DOHH2 (cell line): ENCODE results near the gene SLC9A8.
"Not testable (repeated sequence)": the region's sequence is repeated elsewhere in the genome, so short reads cannot be mapped to it uniquely, and the experiment has no call there.

Source experiments
- H3F3A ChIP-seq: fragments of 200-600 bp; sonication (generic), shearing (Covaris generic); 2 replicates; pipeline ENCODE4 v1.6.0; 2016; ENCODE audit warnings: antibody characterized with exemption, mild to moderate bottlenecking; ENCODE audit not compliant: control insufficient read depth, insufficient read depth
- H3K27ac ChIP-seq: fragments of 200-600 bp; sonication (generic); 2 replicates; pipeline ENCODE4 v1.5.1; 2014; ENCODE audit warnings: low read depth, mild to moderate bottlenecking, low read length, moderate library complexity
- H3K27me3 ChIP-seq: fragments of 200-600 bp; sonication (generic); 2 replicates; pipeline ENCODE4 v1.6.1; 2014; ENCODE audit warnings: mild to moderate bottlenecking, low read length, mixed read lengths; ENCODE audit not compliant: control insufficient read depth
- H3K36me3 ChIP-seq: fragments of 200-600 bp; sonication (generic); 2 replicates; pipeline ENCODE4 v1.6.1; 2014; ENCODE audit warnings: mild to moderate bottlenecking, low read length, moderate library complexity, mixed read lengths; ENCODE audit not compliant: control insufficient read depth
- H3K4me1 ChIP-seq: fragments of 200-600 bp; sonication (generic); 2 replicates; pipeline ENCODE4 v1.6.1; 2014; ENCODE audit warnings: mild to moderate bottlenecking, low read length, mixed read lengths; ENCODE audit not compliant: control insufficient read depth
- H3K4me2 ChIP-seq: fragments of 200-600 bp; sonication (generic); 2 replicates; pipeline ENCODE4 v1.6.0; 2014; ENCODE audit warnings: mild to moderate bottlenecking, low read length, moderate library complexity
- H3K4me3 ChIP-seq: fragments of 200-600 bp; sonication (generic); 2 replicates; pipeline ENCODE4 v1.5.1; 2014; ENCODE audit warnings: mild to moderate bottlenecking, low read length, mixed read lengths
- H3K79me2 ChIP-seq: fragments of 200-600 bp; sonication (generic); 2 replicates; pipeline ENCODE4 v1.6.1; 2014; ENCODE audit warnings: mild to moderate bottlenecking, low read length, mixed read lengths; ENCODE audit not compliant: control insufficient read depth
- H3K9me2 ChIP-seq: fragments of 200-600 bp; sonication (generic); replicated peaks from 2 replicates; pipeline ENCODE4 v1.6.1; 2014; ENCODE audit warnings: mild to moderate bottlenecking, low read length, mixed read lengths; ENCODE audit not compliant: control insufficient read depth
- H3K9me3 ChIP-seq: fragments of 200-600 bp; sonication (generic); 2 replicates; pipeline ENCODE4 v1.6.1; 2014; ENCODE audit warnings: antibody characterized with exemption, low read length, mixed read lengths; ENCODE audit not compliant: control insufficient read depth, insufficient read depth
- H4K20me1 ChIP-seq: fragments of 200-600 bp; sonication (generic); 2 replicates; pipeline ENCODE4 v1.6.0; 2014; ENCODE audit warnings: low read depth, mild to moderate bottlenecking, antibody characterized with exemption, low read length, moderate library complexity; ENCODE audit not compliant: control insufficient read depth, insufficient read depth
- CTCF ChIP-seq: fragments of 200-600 bp; sonication (generic); IDR thresholded peaks from one replicate; pipeline ENCODE4 v1.5.1; 2014; ENCODE audit warnings: antibody characterized with exemption, mild to moderate bottlenecking, low read depth, low read length; ENCODE audit not compliant: poor library complexity, severe bottlenecking
- EZH2phosphoT487 ChIP-seq: fragments of 200-600 bp; sonication (generic); IDR thresholded peaks from 2 replicates; pipeline ENCODE4 v1.6.1; 2017; ENCODE audit warnings: borderline replicate concordance, mild to moderate bottlenecking, antibody characterized with exemption, low read length, moderate library complexity, mixed read lengths

Gene SLC9A8

DNA sequence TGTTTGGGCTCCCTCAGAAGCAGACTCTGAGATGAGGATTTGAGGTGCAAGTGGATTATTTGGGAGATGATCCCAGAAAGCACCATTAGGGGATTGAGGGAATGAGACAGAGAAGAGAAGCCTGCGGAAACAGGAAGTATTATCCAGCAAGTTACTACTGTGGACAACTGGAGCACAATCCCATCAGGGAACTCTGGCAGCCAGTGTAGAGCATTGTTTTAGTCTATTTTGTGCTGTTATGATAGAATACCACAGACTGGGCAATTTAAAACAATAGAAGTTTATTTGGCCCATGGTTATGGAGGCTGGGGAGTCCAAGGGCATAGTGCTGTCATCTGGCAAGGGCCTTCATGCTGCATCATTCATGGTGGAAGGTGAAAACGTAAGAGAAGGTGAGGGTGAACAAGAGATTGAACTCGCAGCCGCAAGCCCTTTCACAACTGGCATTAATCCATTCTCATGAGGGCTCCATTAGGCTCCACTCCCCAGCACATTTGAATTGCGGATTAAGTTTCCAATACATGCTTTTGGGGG, 43.5 kb upstream of the SLC9A8 start:
- H3K9me3 ChIP-seq: no peaks in the 10 kb centered on the region
- H4K20me1 ChIP-seq: no peaks in the 10 kb centered on the region
- H3K36me3 ChIP-seq: no peaks in the 10 kb centered on the region
- no peak overlapping the region for H3K27ac ChIP-seq
- H3K4me1 ChIP-seq: peaks cover 7% of the 10 kb centered on the region
- TF ChIP-seq CTCF (no peak), EZH2phosphoT487 (no peak)
- H3F3A ChIP-seq: no peaks in the 10 kb centered on the region
- H3K4me3 ChIP-seq: no peak overlapping the region
- H3K4me2 ChIP-seq: no peak overlapping the region
- no peaks in the 10 kb centered on the region for H3K27me3 ChIP-seq
- H3K79me2 ChIP-seq: no peaks in the 10 kb centered on the region
- H3K9me2 ChIP-seq: no peaks in the 10 kb centered on the region

GRCh38 chr20:49770634-49771033, 42.0 kb upstream of the SLC9A8 start:
- no peak overlapping the region for H3K4me2 ChIP-seq
- H3K4me3 ChIP-seq: no peak overlapping the region
- no peaks in the 10 kb centered on the region for H3K36me3 ChIP-seq
- no peaks in the 10 kb centered on the region for H3K79me2 ChIP-seq
- no peaks in the 10 kb centered on the region for H3K9me3 ChIP-seq
- H3F3A ChIP-seq: no peaks in the 10 kb centered on the region
- no peak overlapping the region for H3K27ac ChIP-seq
- H3K9me2 ChIP-seq: no peaks in the 10 kb centered on the region
- TF ChIP-seq EZH2phosphoT487 (no peak), CTCF (no peak)
- H3K4me1 ChIP-seq: peaks cover 7% of the 10 kb centered on the region
- no peaks in the 10 kb centered on the region for H4K20me1 ChIP-seq
- H3K27me3 ChIP-seq: no peaks in the 10 kb centered on the region

- not testable (repeated sequence) for H3K27ac ChIP-seq, H3K27me3 ChIP-seq, H3K4me1 ChIP-seq, H3K4me2 ChIP-seq, H3K9me3 ChIP-seq, H3K79me2 ChIP-seq, H3K4me3 ChIP-seq, H3F3A ChIP-seq, H4K20me1 ChIP-seq, H3K36me3 ChIP-seq, H3K9me2 ChIP-seq
Observed at GRCh38 chr20:49774213-49774612, 38.4 kb upstream of the SLC9A8 start.

DNA sequence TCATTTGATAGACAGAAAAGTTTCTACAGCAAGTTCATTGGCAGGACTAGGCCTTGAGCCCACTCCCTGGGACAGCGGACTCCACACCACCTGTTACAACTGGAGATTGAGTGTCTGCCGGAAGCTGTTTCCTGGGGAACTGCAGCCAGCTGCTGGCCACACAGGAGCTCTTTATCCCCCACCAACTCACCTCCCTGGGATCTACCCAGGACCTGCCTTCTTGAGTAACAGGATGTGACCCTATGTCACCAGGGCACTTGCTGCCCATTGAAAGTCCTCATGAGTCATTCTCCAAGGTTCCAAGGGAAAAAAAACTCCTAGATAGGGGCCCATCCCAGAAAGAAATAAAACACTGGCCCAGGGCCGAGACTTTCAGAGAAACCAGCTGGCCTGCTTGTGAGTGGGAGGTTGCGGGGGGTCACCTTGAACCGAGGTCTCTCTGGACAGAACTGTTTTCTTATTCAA, 37.4 kb upstream of the SLC9A8 start:
- Histone ChIP-seq H3K27ac (no peak overlapping the region), H3K4me3 (no peak overlapping the region), H3K36me3 (no peaks in the 10 kb centered on the region), H3F3A (no peaks in the 10 kb centered on the region), H3K27me3 (no peaks in the 10 kb centered on the region), H4K20me1 (no peaks in the 10 kb centered on the region), H3K79me2 (no peaks in the 10 kb centered on the region), H3K9me3 (no peaks in the 10 kb centered on the region), H3K9me2 (no peaks in the 10 kb centered on the region), H3K4me2 (no peak overlapping the region), H3K4me1 (peaks cover 4% of the 10 kb centered on the region; the same call in 1 of the 2 replicates)
- no peak for TF ChIP-seq CTCF
- no peak for TF ChIP-seq EZH2phosphoT487
